Stimulated activated naive CD8-positive, alpha-beta T cell treated with anti-CD3 and anti-CD28 coated beads, Interleukin-15, amount 100 ng/mL, for 72 hours (primary cell): Measurements from ENCODE around the gene SMCO4.
"Not testable (repeated sequence)": the region's sequence is repeated elsewhere in the genome, so short reads cannot be mapped to it uniquely, and the experiment has no call there.

ENCODE experiments used
- ATAC-seq: fragments of 150-1000 bp; cut with Tn5 transposase; 2 replicates; pipeline ENCODE4 v1.10.0; 2021; ENCODE audit warnings: mild to moderate bottlenecking, moderate library complexity
- DNase-seq, 2 donors: peaks; one replicate each; pipeline ENCODE4 v3.0.0; 2021 to 2022
- H3K27ac Mint-ChIP-seq, 2 donors: one replicate each; pipeline ENCODE4 v1.8.0; 2022; ENCODE audit warnings: mild to moderate bottlenecking in 2 of 2, mixed read lengths in 2 of 2, moderate library complexity in 2 of 2
- H3K27me3 Mint-ChIP-seq: one replicate; pipeline ENCODE4 v1.8.0; 2022; ENCODE audit warnings: mixed read lengths
- H3K4me1 Mint-ChIP-seq: one replicate; pipeline ENCODE4 v1.8.0; 2022; ENCODE audit warnings: mild to moderate bottlenecking, mixed read lengths
- H3K4me3 Mint-ChIP-seq, 2 donors: one replicate each; pipeline ENCODE4 v1.8.0; 2022; ENCODE audit warnings: mild to moderate bottlenecking in 2 of 2, mixed read lengths in 2 of 2, moderate library complexity in 1 of 2
- H3K9me3 Mint-ChIP-seq, 2 donors: one replicate each; pipeline ENCODE4 v1.8.0; 2022; ENCODE audit warnings: mixed read lengths in 2 of 2

The SMCO4 gene

GRCh38 chr11:93458286-93458685 lies 84.9 kb downstream of the SMCO4 start:
- Mint-ChIP-seq H3K4me1 (no peaks in the 10 kb centered on the region), H3K27ac (no peak overlapping the region), H3K9me3 (peaks cover 0 to 7% of the 10 kb centered on the region in 2 donors), H3K4me3 (no peak overlapping the region), H3K27me3 (peaks cover 27% of the 10 kb centered on the region)
- ATAC-seq (no peak), DNase-seq (no peak)

GRCh38 chr11:93444617-93445073 lies 98.5 kb downstream of the SMCO4 start:
- Mint-ChIP-seq H3K9me3 (peaks cover 0 to 7% of the 10 kb centered on the region in 2 donors), H3K4me3 (no peak overlapping the region), H3K27ac (no peak overlapping the region), H3K4me1 (no peaks in the 10 kb centered on the region), H3K27me3 (no peaks in the 10 kb centered on the region)
- no peak for DNase-seq
- no peak for ATAC-seq

DNA sequence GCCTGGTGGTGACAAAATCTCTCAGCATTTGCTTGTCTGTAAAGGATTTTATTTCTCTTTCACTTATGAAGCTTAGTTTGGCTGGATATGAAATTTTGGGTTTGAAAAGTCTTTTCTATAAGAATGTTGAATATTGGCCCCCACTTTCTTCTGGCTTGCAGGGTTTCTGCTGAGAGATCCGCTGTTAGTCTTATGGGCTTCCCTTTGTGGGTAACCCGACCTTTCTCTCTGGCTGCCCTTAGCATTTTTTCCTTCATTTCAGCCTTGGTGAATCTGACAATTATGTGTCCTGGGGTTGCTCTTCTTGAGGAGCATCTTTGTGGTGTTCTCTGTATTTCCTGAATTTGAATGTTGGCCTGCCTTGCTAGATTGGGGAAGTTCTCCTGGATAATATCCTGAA lies 100.0 kb downstream of the SMCO4 start:
- DNase-seq, ATAC-seq, H3K4me1 Mint-ChIP-seq, H3K4me3 Mint-ChIP-seq, H3K27me3 Mint-ChIP-seq, H3K9me3 Mint-ChIP-seq, H3K27ac Mint-ChIP-seq: not testable (repeated sequence)

DNA sequence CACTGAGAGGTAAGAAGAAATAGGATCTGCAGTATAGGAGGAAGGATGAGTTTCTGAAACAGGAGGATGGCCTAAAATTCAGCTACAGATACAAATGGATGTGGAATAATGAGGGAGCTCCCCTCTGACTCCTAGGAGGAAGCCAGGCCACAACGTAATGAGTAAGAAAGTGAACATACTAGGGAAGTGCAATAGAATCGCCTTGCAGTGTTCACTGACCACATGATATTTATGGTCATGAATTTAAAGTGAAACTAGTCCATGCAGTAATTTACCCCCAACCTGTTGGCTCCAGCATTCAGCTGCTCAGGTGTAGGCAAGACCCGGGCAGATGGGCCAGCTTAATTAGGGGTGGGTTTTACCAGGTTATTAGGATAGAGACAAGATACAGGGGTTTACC lies 110.9 kb downstream of the SMCO4 start:
- Mint-ChIP-seq H3K27ac (no peak overlapping the region), H3K4me3 (no peak overlapping the region), H3K27me3 (no peaks in the 10 kb centered on the region), H3K4me1 (no peaks in the 10 kb centered on the region), H3K9me3 (no peaks in the 10 kb centered on the region)
- DNase-seq (no peak), ATAC-seq (no peak)
